SK-N-SH treated with all-trans-retinoic acid at 6 μM for 48 hours (cell line): ENCODE data around the gene SEZ6L2.

Experiments used
- ATAC-seq: fragments of 200-7000 bp; cut with Tn5 transposase; 3 replicates; pipeline ENCODE4 v1.9.1; 2020; ENCODE audit warnings: mild to moderate bottlenecking, moderate library complexity
- CSDC2 ChIP-seq: fragments of 250-450 bp; sonication (Bioruptor Pico); IDR thresholded peaks from 2 replicates; pipeline ENCODE4 v1.5.0; 2020; ENCODE audit warnings: mild to moderate bottlenecking, moderate library complexity
- ESRRG ChIP-seq: fragments of 250-450 bp; sonication (Bioruptor Pico); IDR thresholded peaks from 2 replicates; pipeline ENCODE4 v1.6.1; 2021; ENCODE audit warnings: mild to moderate bottlenecking
- ISL1 ChIP-seq: fragments of 250-450 bp; sonication (Bioruptor Pico); IDR thresholded peaks from 2 replicates; pipeline ENCODE4 v2.1.2; 2022; ENCODE audit warnings: mild to moderate bottlenecking, moderate library complexity
- OSR1 ChIP-seq: fragments of 250-450 bp; sonication (Bioruptor Pico); IDR thresholded peaks from 2 replicates; pipeline ENCODE4 v1.8.0; 2022; ENCODE audit warnings: moderate library complexity, mild to moderate bottlenecking, inconsistent platforms
- PPARA ChIP-seq: fragments of 250-450 bp; sonication (Bioruptor Pico); IDR thresholded peaks from 2 replicates; pipeline ENCODE4 v1.5.0; 2020; ENCODE audit warnings: mild to moderate bottlenecking, borderline replicate concordance
- RARB ChIP-seq: fragments of 250-450 bp; sonication (Bioruptor Pico); IDR thresholded peaks from 2 replicates; pipeline ENCODE4 v1.8.0; 2021; ENCODE audit warnings: mild to moderate bottlenecking, moderate library complexity
- TCF4 ChIP-seq: fragments of 250-450 bp; sonication (Bioruptor Pico); IDR thresholded peaks from 2 replicates; pipeline ENCODE4 v1.8.0; 2021; ENCODE audit warnings: mild to moderate bottlenecking, moderate library complexity, borderline replicate concordance
- TOX ChIP-seq: fragments of 250-450 bp; sonication (Bioruptor Pico); IDR thresholded peaks from 2 replicates; pipeline ENCODE4 v1.8.0; 2021; ENCODE audit warnings: mild to moderate bottlenecking, moderate library complexity, borderline replicate concordance
- ZC3H10 ChIP-seq: fragments of 250-450 bp; sonication (Bioruptor Pico); IDR thresholded peaks from 2 replicates; pipeline ENCODE4 v1.5.1; 2021; ENCODE audit warnings: mild to moderate bottlenecking, moderate library complexity
- ZFP3 ChIP-seq: fragments of 250-450 bp; sonication (Bioruptor Pico); IDR thresholded peaks from 2 replicates; pipeline ENCODE4 v1.5.0; 2020; ENCODE audit warnings: mild to moderate bottlenecking, moderate library complexity
- ZFP30 ChIP-seq: fragments of 450-650 bp; formaldehyde crosslinking; IDR thresholded peaks from 2 replicates; pipeline ENCODE4 v1.5.0; 2022; ENCODE audit warnings: mild to moderate bottlenecking, moderate library complexity
- ZNF565 ChIP-seq: fragments of 450-650 bp; formaldehyde crosslinking; conservative IDR thresholded peaks from 2 replicates; pipeline ENCODE4 v1.5.0; 2020; ENCODE audit warnings: low read depth, mild to moderate bottlenecking, moderate library complexity
- ZNF70 ChIP-seq: fragments of 450-650 bp; formaldehyde crosslinking; IDR thresholded peaks from 2 replicates; pipeline ENCODE4 v1.5.0; 2020; ENCODE audit warnings: mild to moderate bottlenecking, moderate library complexity
- ZNF8 ChIP-seq: fragments of 450-650 bp; formaldehyde crosslinking; IDR thresholded peaks from 2 replicates; pipeline ENCODE4 v1.5.0; 2020; ENCODE audit warnings: mild to moderate bottlenecking, moderate library complexity
- TF ChIP-seq, protein P1 (sequence below): fragments of 250-450 bp; sonication (Bioruptor Pico); IDR thresholded peaks from 2 replicates; pipeline ENCODE4 v1.8.0; 2020; ENCODE audit warnings: mild to moderate bottlenecking, moderate library complexity, borderline replicate concordance
- TF ChIP-seq, protein P2 (sequence below): fragments of 250-450 bp; sonication (Bioruptor Pico); IDR thresholded peaks from 2 replicates; pipeline ENCODE4 v1.5.1; 2020; ENCODE audit warnings: low read depth, mild to moderate bottlenecking, moderate library complexity
- TF ChIP-seq, protein P3 (sequence below): fragments of 250-450 bp; sonication (Bioruptor Pico); IDR thresholded peaks from 2 replicates; pipeline ENCODE4 v1.8.0; 2021; ENCODE audit warnings: low read depth, mild to moderate bottlenecking, moderate library complexity, borderline replicate concordance
- TF ChIP-seq, protein P4 (sequence below): fragments of 250-450 bp; sonication (Bioruptor Pico); IDR thresholded peaks from 2 replicates; pipeline ENCODE4 v1.5.1; 2021; ENCODE audit warnings: mild to moderate bottlenecking, moderate library complexity

The SEZ6L2 gene

DNA sequence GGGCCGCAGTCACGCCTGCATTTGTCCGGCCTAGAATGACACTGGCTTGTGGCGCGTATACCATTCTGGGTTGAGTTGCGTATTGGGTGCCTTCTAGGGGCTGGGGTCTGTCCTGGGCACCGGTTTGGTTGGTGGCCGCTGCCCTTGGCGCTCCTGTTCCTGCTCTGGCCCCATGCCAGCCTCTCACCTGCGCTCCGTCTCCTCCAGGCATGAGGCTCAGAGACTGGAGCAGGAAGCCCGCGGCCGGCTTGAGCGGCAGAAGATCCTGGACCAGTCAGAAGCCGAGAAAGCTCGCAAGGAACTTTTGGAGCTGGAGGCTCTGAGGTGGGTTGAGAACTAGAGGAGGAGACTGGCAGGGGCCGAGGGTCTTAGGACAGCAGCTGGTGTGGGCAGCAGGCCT is 53.7 kb downstream of the SEZ6L2 start:
- ATAC-seq: no peak

GRCh38 chr16:29844575-29845331 is 54.6 kb downstream of the SEZ6L2 start:
- no peak for ATAC-seq
- TF ChIP-seq ZNF8: no peak
- no peak for TF ChIP-seq PPARA (CRISPR knock-in tag)
- TF ChIP-seq RARB (CRISPR knock-in tag): no peak
- TF ChIP-seq, protein P1, sequence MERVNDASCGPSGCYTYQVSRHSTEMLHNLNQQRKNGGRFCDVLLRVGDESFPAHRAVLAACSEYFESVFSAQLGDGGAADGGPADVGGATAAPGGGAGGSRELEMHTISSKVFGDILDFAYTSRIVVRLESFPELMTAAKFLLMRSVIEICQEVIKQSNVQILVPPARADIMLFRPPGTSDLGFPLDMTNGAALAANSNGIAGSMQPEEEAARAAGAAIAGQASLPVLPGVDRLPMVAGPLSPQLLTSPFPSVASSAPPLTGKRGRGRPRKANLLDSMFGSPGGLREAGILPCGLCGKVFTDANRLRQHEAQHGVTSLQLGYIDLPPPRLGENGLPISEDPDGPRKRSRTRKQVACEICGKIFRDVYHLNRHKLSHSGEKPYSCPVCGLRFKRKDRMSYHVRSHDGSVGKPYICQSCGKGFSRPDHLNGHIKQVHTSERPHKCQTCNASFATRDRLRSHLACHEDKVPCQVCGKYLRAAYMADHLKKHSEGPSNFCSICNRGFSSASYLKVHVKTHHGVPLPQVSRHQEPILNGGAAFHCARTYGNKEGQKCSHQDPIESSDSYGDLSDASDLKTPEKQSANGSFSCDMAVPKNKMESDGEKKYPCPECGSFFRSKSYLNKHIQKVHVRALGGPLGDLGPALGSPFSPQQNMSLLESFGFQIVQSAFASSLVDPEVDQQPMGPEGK (CRISPR knock-in tag): no peak
- TF ChIP-seq, protein P2, sequence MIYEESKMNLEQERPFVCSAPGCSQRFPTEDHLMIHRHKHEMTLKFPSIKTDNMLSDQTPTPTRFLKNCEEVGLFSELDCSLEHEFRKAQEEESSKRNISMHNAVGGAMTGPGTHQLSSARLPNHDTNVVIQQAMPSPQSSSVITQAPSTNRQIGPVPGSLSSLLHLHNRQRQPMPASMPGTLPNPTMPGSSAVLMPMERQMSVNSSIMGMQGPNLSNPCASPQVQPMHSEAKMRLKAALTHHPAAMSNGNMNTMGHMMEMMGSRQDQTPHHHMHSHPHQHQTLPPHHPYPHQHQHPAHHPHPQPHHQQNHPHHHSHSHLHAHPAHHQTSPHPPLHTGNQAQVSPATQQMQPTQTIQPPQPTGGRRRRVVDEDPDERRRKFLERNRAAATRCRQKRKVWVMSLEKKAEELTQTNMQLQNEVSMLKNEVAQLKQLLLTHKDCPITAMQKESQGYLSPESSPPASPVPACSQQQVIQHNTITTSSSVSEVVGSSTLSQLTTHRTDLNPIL: no peak
- no peak for TF ChIP-seq ZFP30 (CRISPR knock-in tag)
- no peak for TF ChIP-seq TOX (CRISPR knock-in tag)
- TF ChIP-seq OSR1: no peak
- TF ChIP-seq CSDC2 (CRISPR knock-in tag): no peak
- TF ChIP-seq ZNF70 (CRISPR knock-in tag): no peak
- TF ChIP-seq ZNF565: no peak
- no peak for TF ChIP-seq ISL1 (CRISPR knock-in tag)
- no peak for TF ChIP-seq ZC3H10
- no peak for TF ChIP-seq TCF4 (CRISPR knock-in tag)
- TF ChIP-seq, protein P3, sequence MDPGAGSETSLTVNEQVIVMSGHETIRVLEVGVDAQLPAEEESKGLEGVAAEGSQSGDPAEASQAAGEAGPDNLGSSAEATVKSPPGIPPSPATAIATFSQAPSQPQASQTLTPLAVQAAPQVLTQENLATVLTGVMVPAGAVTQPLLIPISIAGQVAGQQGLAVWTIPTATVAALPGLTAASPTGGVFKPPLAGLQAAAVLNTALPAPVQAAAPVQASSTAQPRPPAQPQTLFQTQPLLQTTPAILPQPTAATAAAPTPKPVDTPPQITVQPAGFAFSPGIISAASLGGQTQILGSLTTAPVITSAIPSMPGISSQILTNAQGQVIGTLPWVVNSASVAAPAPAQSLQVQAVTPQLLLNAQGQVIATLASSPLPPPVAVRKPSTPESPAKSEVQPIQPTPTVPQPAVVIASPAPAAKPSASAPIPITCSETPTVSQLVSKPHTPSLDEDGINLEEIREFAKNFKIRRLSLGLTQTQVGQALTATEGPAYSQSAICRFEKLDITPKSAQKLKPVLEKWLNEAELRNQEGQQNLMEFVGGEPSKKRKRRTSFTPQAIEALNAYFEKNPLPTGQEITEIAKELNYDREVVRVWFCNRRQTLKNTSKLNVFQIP: no peak
- TF ChIP-seq ESRRG (CRISPR knock-in tag): no peak

More for the DNA sequence above, 53.7 kb downstream of the SEZ6L2 start:
- TF ChIP-seq ZNF565: no peak
- TF ChIP-seq, protein P1 (CRISPR knock-in tag): no peak

GRCh38 chr16:29843931-29844330 is 55.4 kb downstream of the SEZ6L2 start:
- TF ChIP-seq, protein P4, sequence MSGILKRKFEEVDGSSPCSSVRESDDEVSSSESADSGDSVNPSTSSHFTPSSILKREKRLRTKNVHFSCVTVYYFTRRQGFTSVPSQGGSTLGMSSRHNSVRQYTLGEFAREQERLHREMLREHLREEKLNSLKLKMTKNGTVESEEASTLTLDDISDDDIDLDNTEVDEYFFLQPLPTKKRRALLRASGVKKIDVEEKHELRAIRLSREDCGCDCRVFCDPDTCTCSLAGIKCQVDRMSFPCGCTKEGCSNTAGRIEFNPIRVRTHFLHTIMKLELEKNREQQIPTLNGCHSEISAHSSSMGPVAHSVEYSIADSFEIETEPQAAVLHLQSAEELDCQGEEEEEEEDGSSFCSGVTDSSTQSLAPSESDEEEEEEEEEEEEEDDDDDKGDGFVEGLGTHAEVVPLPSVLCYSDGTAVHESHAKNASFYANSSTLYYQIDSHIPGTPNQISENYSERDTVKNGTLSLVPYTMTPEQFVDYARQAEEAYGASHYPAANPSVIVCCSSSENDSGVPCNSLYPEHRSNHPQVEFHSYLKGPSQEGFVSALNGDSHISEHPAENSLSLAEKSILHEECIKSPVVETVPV (CRISPR knock-in tag): no peak
- TF ChIP-seq OSR1 (no peak), ZNF8 (no peak)
- TF ChIP-seq, protein P3: no peak
- TF ChIP-seq, all 23 proteins: peak for 0
- ATAC-seq: no peak

- peak; percentile 46; the same call in 1 of the 2 replicates for TF ChIP-seq ZFP3 (CRISPR knock-in tag)
- TF ChIP-seq, protein P4 (CRISPR knock-in tag): no peak
- peak; percentile 39; the same call in 2 of the 3 replicates for ATAC-seq
Measured at GRCh38 chr16:29842732-29843346, 56.5 kb downstream of the SEZ6L2 start.
